ENCODE results near the gene PILRB. TPM values are rescaled to one million over a fixed set of nuclear protein-coding genes. Genes with fewer than 3 reads are reported as not detected.

Gene PILRB
- total RNA-seq: 9.0 and 10.6 TPM in 2 replicates

GRCh38 chr7:100358027-100358856 is at the start of gene PILRB:
PILRB (plus strand) TSS chr7:100358117; CDS start chr7:100358303, 186 bp downstream.

GRCh38 chr7:100373261-100373831 is 15.4 kb downstream of the PILRB start, which contains the start of gene PILRA:
PILRA (plus strand) TSS chr7:100373487; CDS start chr7:100373657, 170 bp downstream.

Other genes with a start within 250 kb of the PILRB start
- gene TAF6, start 238.8 kb upstream of the PILRB start, total RNA-seq: 35.9 and 36.7 TPM in 2 replicates
- 4.8 and 7.4 TPM in 2 replicates for gene CNPY4, start 238.5 kb upstream of the PILRB start, total RNA-seq
- 2.1 and 2.6 TPM in 2 replicates for gene MBLAC1, start 231.2 kb upstream of the PILRB start, total RNA-seq
- gene LAMTOR4, start 209.2 kb upstream of the PILRB start, total RNA-seq: 201 and 230 TPM in 2 replicates
- 12.1 and 14.2 TPM in 2 replicates for gene TRAPPC14, start 199.4 kb upstream of the PILRB start, total RNA-seq
- gene GAL3ST4, start 189.5 kb upstream of the PILRB start, total RNA-seq: 2.4 and 2.7 TPM in 2 replicates
- gene GPC2, start 180.7 kb upstream of the PILRB start, total RNA-seq: 1.9 and 2.5 TPM in 2 replicates
- 0.07 and 0.14 TPM in 2 replicates for gene STAG3, start 180.2 kb upstream of the PILRB start, total RNA-seq
- gene PVRIG, start 138.2 kb upstream of the PILRB start, total RNA-seq: not detected in 2 replicates
- gene SPDYE3, start 50.4 kb upstream of the PILRB start, total RNA-seq: not detected in 2 replicates
- not detected in 2 replicates for gene PILRA, start 15.4 kb downstream of the PILRB start, total RNA-seq
- 2.5 and 6.3 TPM in 2 replicates for gene ZCWPW1, start 70.6 kb downstream of the PILRB start, total RNA-seq
- gene MEPCE, start 71.7 kb downstream of the PILRB start, total RNA-seq: 15.7 and 21.0 TPM in 2 replicates
- gene PPP1R35, start 78.4 kb downstream of the PILRB start, total RNA-seq: 35.0 and 37.2 TPM in 2 replicates
- 0.14 TPM in 1 of 2 replicates, not detected in the other for gene SPACDR, start 106.1 kb downstream of the PILRB start, total RNA-seq
- gene TSC22D4, start 121.1 kb downstream of the PILRB start, total RNA-seq: 32.3 and 45.8 TPM in 2 replicates
- 0.65 and 2.1 TPM in 2 replicates for gene NYAP1, start 125.8 kb downstream of the PILRB start, total RNA-seq
- gene AGFG2, start 181.1 kb downstream of the PILRB start, total RNA-seq: 11.7 and 13.3 TPM in 2 replicates
- gene SAP25, start 215.8 kb downstream of the PILRB start, total RNA-seq: 0.35 TPM in 1 of 2 replicates, not detected in the other
- gene LRCH4, start 228.0 kb downstream of the PILRB start, total RNA-seq: 23.6 and 41.6 TPM in 2 replicates
- gene FBXO24, start 228.2 kb downstream of the PILRB start, total RNA-seq: 0.21 and 0.28 TPM in 2 replicates
- 4.6 and 7.0 TPM in 2 replicates for gene PCOLCE, start 244.2 kb downstream of the PILRB start, total RNA-seq

All from airway epithelial cell (primary cell).